PC-3 (cell line): Measurements from ENCODE around the gene FIBCD1. TPM values are rescaled to one million over a fixed set of nuclear protein-coding genes. Genes with fewer than 3 reads are reported as not detected.

Experiments
- ATAC-seq: fragments of 200-7000 bp; cut with Tn5 transposase; 2 replicates; pipeline ENCODE4 v1.9.1; 2020; ENCODE audit warnings: mild to moderate bottlenecking, moderate library complexity
- BruUV-seq: library from RNA; stranded (reverse); fragments of 400-500 nt; replicated peaks from 2 replicates; lab custom pipeline; 2021; lab: Mats Ljungman, UMichigan
- CTCF ChIA-PET: fragments of 300-600 bp; sonication (Branson Sonifier 250); formaldehyde crosslinking; loops from one replicate; lab custom pipeline; 2022; ENCODE audit warnings: antibody characterized with exemption; lab: Charles Lee
- POLR2A ChIA-PET: fragments of 300-600 bp; sonication (Branson Sonifier 250); formaldehyde crosslinking; loops from one replicate; lab custom pipeline; 2022; ENCODE audit warnings: antibody characterized with exemption; ENCODE audit not compliant: unreplicated experiment; lab: Charles Lee
- DNase-seq: peaks from one replicate; pipeline ENCODE4 v3.0.0-alpha.2; 2015
- H2AFZ ChIP-seq: fragments of 300-600 bp; sonication (generic); 2 replicates; pipeline ENCODE4 v1.6.0; 2016; ENCODE audit warnings: antibody characterized with exemption, low read length
- H3F3A ChIP-seq: fragments of 300-600 bp; sonication (generic); one replicate; pipeline ENCODE4 v1.6.0; 2017; ENCODE audit warnings: antibody characterized with exemption, low read length, control low read depth, mild to moderate bottlenecking; ENCODE audit not compliant: unreplicated experiment
- H3K27ac ChIP-seq: fragments of 300-600 bp; sonication (generic); 2 replicates; pipeline ENCODE4 v1.5.1; 2016; ENCODE audit warnings: mild to moderate bottlenecking, low read length
- H3K27me3 ChIP-seq: fragments of 300-600 bp; sonication (generic); 2 replicates; pipeline ENCODE4 v1.6.1; 2016; ENCODE audit warnings: low read length, mixed read lengths
- H3K36me3 ChIP-seq: fragments of 300-600 bp; sonication (generic); 2 replicates; pipeline ENCODE4 v1.6.1; 2016; ENCODE audit warnings: low read depth, mixed run types, low read length, mixed read lengths
- H3K4me1 ChIP-seq: fragments of 300-600 bp; sonication (generic); 2 replicates; pipeline ENCODE4 v1.5.1; 2016; ENCODE audit warnings: low read length; ENCODE audit not compliant: insufficient read depth
- H3K4me2 ChIP-seq: fragments of 300-600 bp; sonication (generic); 2 replicates; pipeline ENCODE4 v1.6.0; 2016; ENCODE audit warnings: low read length
- H3K4me3 ChIP-seq: fragments of 300-600 bp; sonication (generic); 2 replicates; pipeline ENCODE4 v1.5.1; 2016; ENCODE audit warnings: mild to moderate bottlenecking, low read length, mixed read lengths
- H3K79me2 ChIP-seq: fragments of 300-600 bp; sonication (generic); 2 replicates; pipeline ENCODE4 v1.6.1; 2017; ENCODE audit warnings: low read length, mixed read lengths
- H3K9ac ChIP-seq: fragments of 300-600 bp; sonication (generic); 2 replicates; pipeline ENCODE4 v1.6.0; 2016; ENCODE audit warnings: mild to moderate bottlenecking, low read length
- H3K9me2 ChIP-seq: fragments of 300-600 bp; sonication (generic); replicated peaks from 2 replicates; pipeline ENCODE4 v1.6.1; 2016; ENCODE audit warnings: mixed run types, low read length, mixed read lengths
- H3K9me3 ChIP-seq: fragments of 300-600 bp; sonication (generic); 2 replicates; pipeline ENCODE4 v1.6.1; 2016; ENCODE audit warnings: low read length, mixed read lengths
- H4K20me1 ChIP-seq: fragments of 300-600 bp; sonication (generic); 2 replicates; pipeline ENCODE4 v1.6.1; 2016; ENCODE audit warnings: low read length, mixed read lengths
- EZH2 ChIP-seq: fragments of 300-600 bp; sonication (generic); IDR thresholded peaks from one replicate; pipeline ENCODE4 v1.6.1; 2017; ENCODE audit warnings: antibody characterized with exemption, mild to moderate bottlenecking, low read length; ENCODE audit not compliant: unreplicated experiment
- EZH2phosphoT487 ChIP-seq: fragments of 300-600 bp; sonication (generic); IDR thresholded peaks from 2 replicates; pipeline ENCODE4 v1.6.1; 2018; ENCODE audit warnings: mild to moderate bottlenecking, antibody characterized with exemption, low read length, borderline replicate concordance
- intact Hi-C: fragments of 100-400 bp; cut with micrococcal nuclease; formaldehyde crosslinking; loops from 2 replicates; pipeline ENCODE4 v1.9.0; 2023
- total RNA-seq: library from RNA; depleted of rRNA; stranded (reverse); fragments of >200 nt; gene quantifications from 2 replicates; pipeline ENCODE4 v1.2.3, GENCODE V29; 2014
- TF ChIP-seq, protein P1 (sequence below): fragments of 300-600 bp; sonication (generic); conservative IDR thresholded peaks from 2 replicates; pipeline ENCODE4 v1.5.1; 2017; ENCODE audit warnings: antibody characterized with exemption, low read depth, mild to moderate bottlenecking, low read length

The FIBCD1 gene
- total RNA-seq, 1 experiment from 2014 or later = 8.9 TPM

DNA sequence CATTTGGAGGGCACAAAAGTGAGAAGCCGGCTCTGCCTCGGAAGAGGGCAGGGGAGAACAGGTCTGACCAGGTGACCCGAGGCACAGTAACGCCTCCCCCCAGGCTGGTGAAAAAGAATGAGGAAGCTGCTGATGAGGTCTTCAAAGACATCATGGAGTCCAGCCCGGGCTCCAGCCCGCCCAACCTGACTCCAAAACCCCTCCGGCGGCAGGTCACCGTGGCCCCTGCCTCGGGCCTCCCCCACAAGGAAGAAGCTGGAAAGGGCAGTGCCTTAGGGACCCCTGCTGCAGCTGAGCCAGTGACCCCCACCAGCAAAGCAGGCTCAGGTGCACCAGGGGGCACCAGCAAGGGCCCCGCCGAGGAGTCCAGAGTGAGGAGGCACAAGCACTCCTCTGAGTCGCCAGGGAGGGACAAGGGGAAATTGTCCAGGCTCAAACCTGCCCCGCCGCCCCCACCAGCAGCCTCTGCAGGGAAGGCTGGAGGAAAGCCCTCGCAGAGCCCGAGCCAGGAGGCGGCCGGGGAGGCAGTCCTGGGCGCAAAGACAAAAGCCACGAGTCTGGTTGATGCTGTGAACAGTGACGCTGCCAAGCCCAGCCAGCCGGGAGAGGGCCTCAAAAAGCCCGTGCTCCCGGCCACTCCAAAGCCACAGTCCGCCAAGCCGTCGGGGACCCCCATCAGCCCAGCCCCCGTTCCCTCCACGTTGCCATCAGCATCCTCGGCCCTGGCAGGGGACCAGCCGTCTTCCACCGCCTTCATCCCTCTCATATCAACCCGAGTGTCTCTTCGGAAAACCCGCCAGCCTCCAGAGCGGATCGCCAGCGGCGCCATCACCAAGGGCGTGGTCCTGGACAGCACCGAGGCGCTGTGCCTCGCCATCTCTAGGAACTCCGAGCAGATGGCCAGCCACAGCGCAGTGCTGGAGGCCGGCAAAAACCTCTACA is 54.2 kb downstream of the FIBCD1 start:
- H3K9me2 ChIP-seq = no peaks in the 10 kb centered on the region
- intact Hi-C loops = no loop called here
- TF ChIP-seq EZH2 (no peak), EZH2phosphoT487 (no peak)
- TF ChIP-seq, protein P1, sequence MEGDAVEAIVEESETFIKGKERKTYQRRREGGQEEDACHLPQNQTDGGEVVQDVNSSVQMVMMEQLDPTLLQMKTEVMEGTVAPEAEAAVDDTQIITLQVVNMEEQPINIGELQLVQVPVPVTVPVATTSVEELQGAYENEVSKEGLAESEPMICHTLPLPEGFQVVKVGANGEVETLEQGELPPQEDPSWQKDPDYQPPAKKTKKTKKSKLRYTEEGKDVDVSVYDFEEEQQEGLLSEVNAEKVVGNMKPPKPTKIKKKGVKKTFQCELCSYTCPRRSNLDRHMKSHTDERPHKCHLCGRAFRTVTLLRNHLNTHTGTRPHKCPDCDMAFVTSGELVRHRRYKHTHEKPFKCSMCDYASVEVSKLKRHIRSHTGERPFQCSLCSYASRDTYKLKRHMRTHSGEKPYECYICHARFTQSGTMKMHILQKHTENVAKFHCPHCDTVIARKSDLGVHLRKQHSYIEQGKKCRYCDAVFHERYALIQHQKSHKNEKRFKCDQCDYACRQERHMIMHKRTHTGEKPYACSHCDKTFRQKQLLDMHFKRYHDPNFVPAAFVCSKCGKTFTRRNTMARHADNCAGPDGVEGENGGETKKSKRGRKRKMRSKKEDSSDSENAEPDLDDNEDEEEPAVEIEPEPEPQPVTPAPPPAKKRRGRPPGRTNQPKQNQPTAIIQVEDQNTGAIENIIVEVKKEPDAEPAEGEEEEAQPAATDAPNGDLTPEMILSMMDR = no peak
- H3K4me1 ChIP-seq = no peaks in the 10 kb centered on the region; the same call in 1 of the 2 replicates
- no peaks in the 10 kb centered on the region for H3K79me2 ChIP-seq
- CTCF ChIA-PET = no interaction called here
- no peaks in the 10 kb centered on the region for H3K9me3 ChIP-seq
- H3K9ac ChIP-seq = no peak overlapping the region
- H3K4me2 ChIP-seq = no peak overlapping the region
- no peak for DNase-seq
- H3F3A ChIP-seq = no peaks in the 10 kb centered on the region
- H4K20me1 ChIP-seq = no peaks in the 10 kb centered on the region
- no peak for ATAC-seq
- no peaks in the 10 kb centered on the region; the same call in 1 of the 2 replicates for H3K36me3 ChIP-seq
- H3K27me3 ChIP-seq = no peaks in the 10 kb centered on the region
- H3K4me3 ChIP-seq = no peak overlapping the region
- POLR2A ChIA-PET = no interaction called here
- H2AFZ ChIP-seq = no peak overlapping the region
- no TSS peak for BruUV-seq
- H3K27ac ChIP-seq = no peak overlapping the region

DNA sequence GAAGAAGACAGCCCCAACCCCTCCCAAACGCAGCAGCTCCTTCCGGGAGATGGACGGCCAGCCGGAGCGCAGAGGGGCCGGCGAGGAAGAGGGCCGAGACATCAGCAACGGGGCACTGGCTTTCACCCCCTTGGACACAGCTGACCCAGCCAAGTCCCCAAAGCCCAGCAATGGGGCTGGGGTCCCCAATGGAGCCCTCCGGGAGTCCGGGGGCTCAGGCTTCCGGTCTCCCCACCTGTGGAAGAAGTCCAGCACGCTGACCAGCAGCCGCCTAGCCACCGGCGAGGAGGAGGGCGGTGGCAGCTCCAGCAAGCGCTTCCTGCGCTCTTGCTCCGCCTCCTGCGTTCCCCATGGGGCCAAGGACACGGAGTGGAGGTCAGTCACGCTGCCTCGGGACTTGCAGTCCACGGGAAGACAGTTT is 54.9 kb downstream of the FIBCD1 start:
- Histone ChIP-seq H3K4me1 (no peaks in the 10 kb centered on the region; the same call in 1 of the 2 replicates), H3F3A (no peaks in the 10 kb centered on the region), H3K9me2 (no peaks in the 10 kb centered on the region), H3K79me2 (no peaks in the 10 kb centered on the region), H3K9me3 (no peaks in the 10 kb centered on the region), H3K27ac (no peak overlapping the region), H3K4me2 (no peak overlapping the region), H3K9ac (no peak overlapping the region), H4K20me1 (no peaks in the 10 kb centered on the region), H2AFZ (no peak overlapping the region), H3K36me3 (no peaks in the 10 kb centered on the region; the same call in 1 of the 2 replicates), H3K4me3 (no peak overlapping the region), H3K27me3 (no peaks in the 10 kb centered on the region)
- DNase-seq (no peak), ATAC-seq (no peak)
- CTCF ChIA-PET = no interaction called here
- POLR2A ChIA-PET = no interaction called here
- TF ChIP-seq, protein P1 = no peak
- TF ChIP-seq EZH2phosphoT487 (no peak), EZH2 (no peak)
- intact Hi-C loops = no loop called here
- BruUV-seq = no TSS peak

DNA sequence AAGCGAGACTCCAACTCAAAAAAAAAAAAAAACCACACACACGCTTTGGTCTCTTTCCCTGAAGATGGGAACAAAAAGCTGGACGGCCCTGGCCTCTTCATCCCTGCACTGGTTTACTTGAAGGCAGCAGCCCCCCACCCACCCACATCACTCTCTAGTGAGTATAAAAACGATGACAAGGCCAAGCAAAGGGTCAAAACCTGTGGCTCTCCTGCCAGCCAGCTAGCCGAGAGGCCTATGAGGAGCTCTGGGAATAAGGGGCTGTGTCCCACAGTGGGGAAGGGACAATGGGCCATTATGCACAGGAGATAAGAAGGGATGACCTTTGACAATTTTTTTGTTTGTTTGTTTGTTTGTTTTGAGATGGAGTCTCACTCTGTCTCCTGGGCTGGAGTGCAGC is 55.6 kb downstream of the FIBCD1 start:
- Histone ChIP-seq H3K27me3 (no peaks in the 10 kb centered on the region), H3K9me2 (no peaks in the 10 kb centered on the region), H4K20me1 (no peaks in the 10 kb centered on the region), H2AFZ (no peak overlapping the region), H3K27ac (no peak overlapping the region), H3K9me3 (no peaks in the 10 kb centered on the region), H3K79me2 (no peaks in the 10 kb centered on the region), H3K4me3 (no peak overlapping the region), H3F3A (no peaks in the 10 kb centered on the region), H3K36me3 (peaks cover 1% of the 10 kb centered on the region), H3K4me1 (no peaks in the 10 kb centered on the region; the same call in 1 of the 2 replicates), H3K9ac (no peak overlapping the region), H3K4me2 (no peak overlapping the region)
- ChIA-PET CTCF (interaction anchor here (0.5 kb wide), 1 partner anchor 30 kb away, joined by 8 read pairs; no protein-coding TSS in a partner anchor), POLR2A (no interaction called here)
- no peak for DNase-seq
- no TSS peak for BruUV-seq
- ATAC-seq = no peak
- TF ChIP-seq EZH2phosphoT487 = no peak
- TF ChIP-seq, protein P1 = no peak
- TF ChIP-seq EZH2 = no peak
- intact Hi-C loops = no loop called here
